GM23338 (cell line): ENCODE measurements around the gene TMEM126B.

Experiments
- CTCF ChIP-seq, 2 experiments: fragments of 200-600 bp in 1 of 2; sonication (generic) in 1 of 2; conservative IDR thresholded peaks; 2 replicates each; pipeline versions ENCODE4 v1.5.1 to v1.6.1; 2016 to 2017; ENCODE audit warnings: antibody characterized with exemption in 2 of 2, low read depth in 2 of 2, mild to moderate bottlenecking in 2 of 2, moderate library complexity in 1 of 2
- EZH2 ChIP-seq: fragments of 200-600 bp; sonication (generic); IDR thresholded peaks from one replicate; pipeline ENCODE4 v1.8.0; 2017; ENCODE audit warnings: antibody characterized with exemption, mild to moderate bottlenecking, low read depth; ENCODE audit not compliant: unreplicated experiment
- EZH2phosphoT487 ChIP-seq: fragments of 200-600 bp; sonication (generic); IDR thresholded peaks from one replicate; pipeline ENCODE4 v1.8.1; 2018; ENCODE audit warnings: antibody characterized with exemption; ENCODE audit not compliant: unreplicated experiment
- JUNB ChIP-seq: IDR thresholded peaks from one replicate; pipeline ENCODE4 v1.6.1; 2016; ENCODE audit warnings: antibody characterized with exemption; ENCODE audit not compliant: unreplicated experiment
- POLR2AphosphoS5 ChIP-seq: IDR thresholded peaks from 2 replicates; pipeline ENCODE4 v1.6.1; 2016; ENCODE audit warnings: antibody characterized with exemption, low read depth
- STAT1 ChIP-seq: IDR thresholded peaks from one replicate; pipeline ENCODE4 v1.6.1; 2016; ENCODE audit warnings: antibody characterized with exemption; ENCODE audit not compliant: unreplicated experiment
- TF ChIP-seq, protein P1 (sequence below): IDR thresholded peaks from one replicate; pipeline ENCODE4 v1.6.1; 2018; ENCODE audit warnings: antibody characterized with exemption; ENCODE audit not compliant: unreplicated experiment

DNA sequence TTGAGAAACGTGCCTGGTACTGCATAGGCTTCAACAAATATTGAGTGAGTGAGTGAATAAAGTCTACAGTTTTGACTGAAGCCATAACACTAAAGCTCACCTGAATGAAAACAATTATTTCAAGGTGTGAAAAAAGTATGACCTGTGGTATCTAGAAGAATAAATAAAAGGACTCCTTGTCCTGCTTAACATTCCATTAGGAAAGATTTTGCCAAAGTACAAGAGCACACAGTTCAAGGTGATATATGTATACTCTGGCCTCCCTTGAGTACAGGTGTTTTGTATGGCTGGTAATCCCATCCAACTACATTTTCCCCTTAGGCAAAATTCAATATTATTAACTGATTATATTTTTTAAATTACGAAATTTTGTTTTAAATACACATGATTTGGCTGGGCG is 38.3 kb downstream of the TMEM126B start:
- TF ChIP-seq CTCF (conservative IDR thresholded peaks at IDR 0.05; ENCODE audit: low read depth in 2 of 2) (no peak), EZH2phosphoT487 (no peak), POLR2AphosphoS5 (no peak), EZH2 (no peak), STAT1 (no peak), JUNB (no peak)
- TF ChIP-seq, protein P1, sequence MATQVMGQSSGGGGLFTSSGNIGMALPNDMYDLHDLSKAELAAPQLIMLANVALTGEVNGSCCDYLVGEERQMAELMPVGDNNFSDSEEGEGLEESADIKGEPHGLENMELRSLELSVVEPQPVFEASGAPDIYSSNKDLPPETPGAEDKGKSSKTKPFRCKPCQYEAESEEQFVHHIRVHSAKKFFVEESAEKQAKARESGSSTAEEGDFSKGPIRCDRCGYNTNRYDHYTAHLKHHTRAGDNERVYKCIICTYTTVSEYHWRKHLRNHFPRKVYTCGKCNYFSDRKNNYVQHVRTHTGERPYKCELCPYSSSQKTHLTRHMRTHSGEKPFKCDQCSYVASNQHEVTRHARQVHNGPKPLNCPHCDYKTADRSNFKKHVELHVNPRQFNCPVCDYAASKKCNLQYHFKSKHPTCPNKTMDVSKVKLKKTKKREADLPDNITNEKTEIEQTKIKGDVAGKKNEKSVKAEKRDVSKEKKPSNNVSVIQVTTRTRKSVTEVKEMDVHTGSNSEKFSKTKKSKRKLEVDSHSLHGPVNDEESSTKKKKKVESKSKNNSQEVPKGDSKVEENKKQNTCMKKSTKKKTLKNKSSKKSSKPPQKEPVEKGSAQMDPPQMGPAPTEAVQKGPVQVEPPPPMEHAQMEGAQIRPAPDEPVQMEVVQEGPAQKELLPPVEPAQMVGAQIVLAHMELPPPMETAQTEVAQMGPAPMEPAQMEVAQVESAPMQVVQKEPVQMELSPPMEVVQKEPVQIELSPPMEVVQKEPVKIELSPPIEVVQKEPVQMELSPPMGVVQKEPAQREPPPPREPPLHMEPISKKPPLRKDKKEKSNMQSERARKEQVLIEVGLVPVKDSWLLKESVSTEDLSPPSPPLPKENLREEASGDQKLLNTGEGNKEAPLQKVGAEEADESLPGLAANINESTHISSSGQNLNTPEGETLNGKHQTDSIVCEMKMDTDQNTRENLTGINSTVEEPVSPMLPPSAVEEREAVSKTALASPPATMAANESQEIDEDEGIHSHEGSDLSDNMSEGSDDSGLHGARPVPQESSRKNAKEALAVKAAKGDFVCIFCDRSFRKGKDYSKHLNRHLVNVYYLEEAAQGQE = no peak
